HG03045 (cell line): Measurements from ENCODE around the gene XBP1.
"Not testable (repeated sequence)": the region's sequence is repeated elsewhere in the genome, so short reads cannot be mapped to it uniquely, and the experiment has no call there.

Source experiments
- ATAC-seq: cut with Tn5 transposase; IDR thresholded peaks from one replicate; pipeline ENCODE4 v1.9.1; 2021; ENCODE audit warnings: mild to moderate bottlenecking, moderate library complexity; ENCODE audit not compliant: unreplicated experiment

The XBP1 gene

DNA sequence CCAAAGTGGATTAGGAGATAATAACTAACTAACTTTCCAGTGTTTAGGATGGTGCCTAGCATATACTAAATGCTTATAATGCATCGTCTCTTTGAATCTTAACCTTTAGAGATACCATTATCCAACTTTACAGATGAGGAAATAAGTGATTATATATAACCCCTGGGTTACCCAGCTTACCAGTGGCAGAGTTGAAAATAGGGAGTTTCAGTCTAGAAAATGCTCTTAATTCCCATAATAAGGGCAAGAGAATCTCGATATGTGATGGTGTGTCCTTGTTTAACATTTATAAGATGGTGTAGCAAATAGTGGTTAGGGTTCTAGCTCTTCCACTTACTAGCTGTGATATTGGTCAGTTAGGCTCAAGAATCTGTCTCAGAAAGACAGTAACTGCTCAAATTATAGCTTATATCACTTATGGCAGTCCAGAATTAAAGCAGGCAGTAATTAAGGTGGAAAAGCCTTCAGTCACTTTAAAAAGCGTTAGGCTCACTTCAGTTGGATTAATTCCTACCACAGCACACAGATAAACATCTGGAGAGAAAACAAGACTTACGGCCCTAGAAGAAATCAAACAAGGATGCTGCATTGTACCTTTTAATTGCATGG lies 6.3 kb downstream of the XBP1 start:
- ATAC-seq = no peak

DNA sequence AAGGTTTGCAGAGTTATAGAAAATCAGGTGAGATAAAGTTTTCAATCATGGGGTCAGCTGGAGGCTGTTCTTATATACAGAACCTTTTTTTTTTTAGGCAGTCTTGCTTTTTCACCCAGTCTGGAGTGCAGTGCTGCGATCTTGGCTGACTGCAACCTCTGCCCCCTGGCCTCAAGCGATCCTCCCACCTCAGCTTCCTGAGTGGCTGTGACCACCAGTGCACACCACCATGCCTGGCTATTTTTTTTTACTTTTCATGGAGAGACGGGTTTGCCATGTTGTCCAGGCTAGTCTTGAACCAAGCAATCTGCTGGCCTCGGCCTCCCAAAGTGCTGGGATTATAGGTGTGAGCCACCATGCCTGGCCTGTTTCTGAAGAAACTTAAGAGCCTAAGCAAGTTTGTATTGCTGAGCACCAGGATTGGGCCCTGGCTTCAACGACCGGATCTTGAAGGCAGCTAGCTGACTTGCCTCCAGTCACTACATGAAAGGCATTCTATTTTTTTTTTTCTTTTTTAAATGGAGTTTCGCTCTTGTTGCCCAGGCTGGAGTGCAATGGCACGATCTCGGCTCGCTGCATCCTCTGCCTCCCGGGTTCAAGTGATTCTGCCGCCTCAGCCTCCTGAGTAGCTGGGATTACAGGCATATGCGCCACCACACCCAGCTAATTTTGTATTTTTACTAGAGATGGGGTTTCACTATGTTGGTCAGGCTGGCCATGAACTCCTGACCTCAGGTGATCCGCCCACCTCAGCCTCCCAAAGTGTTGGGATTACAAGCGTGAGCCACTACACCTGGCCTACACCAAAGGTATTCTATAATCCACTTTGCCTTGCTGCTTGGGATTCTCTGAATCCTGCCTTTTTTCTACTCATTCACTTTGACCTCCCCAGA lies 7.6 kb downstream of the XBP1 start:
- ATAC-seq = peak; percentile 38

DNA sequence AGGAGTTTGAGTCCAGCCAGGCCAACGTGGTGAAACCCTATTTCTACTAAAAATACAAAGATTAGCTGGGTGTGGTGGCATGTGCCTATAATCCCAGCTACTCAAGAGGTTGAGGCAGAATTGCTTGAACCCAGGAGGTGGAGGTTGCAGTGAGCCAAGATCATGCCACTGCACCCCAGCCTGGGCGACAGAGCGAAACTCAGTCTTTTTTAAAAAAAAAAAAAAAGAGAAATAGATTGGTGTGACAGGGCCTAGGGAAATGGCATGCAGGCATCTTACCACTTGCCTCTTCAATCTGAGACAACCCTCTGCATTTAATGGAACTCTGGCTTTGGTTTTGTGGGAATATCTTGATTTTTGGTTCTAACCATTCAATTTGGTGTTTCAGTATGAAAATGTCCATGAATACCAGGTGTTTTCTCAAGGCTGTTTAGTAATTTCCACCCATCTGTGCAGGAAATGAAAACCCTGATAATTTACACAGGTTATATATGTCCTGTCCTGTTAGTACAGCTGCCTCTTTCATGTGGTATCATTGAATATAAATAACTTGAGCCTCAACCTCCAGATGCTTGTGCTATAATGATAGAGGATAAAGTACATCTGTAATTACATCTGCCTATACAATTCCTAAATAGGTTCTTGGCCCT lies 8.4 kb downstream of the XBP1 start:
- peak; percentile 62 for ATAC-seq

DNA sequence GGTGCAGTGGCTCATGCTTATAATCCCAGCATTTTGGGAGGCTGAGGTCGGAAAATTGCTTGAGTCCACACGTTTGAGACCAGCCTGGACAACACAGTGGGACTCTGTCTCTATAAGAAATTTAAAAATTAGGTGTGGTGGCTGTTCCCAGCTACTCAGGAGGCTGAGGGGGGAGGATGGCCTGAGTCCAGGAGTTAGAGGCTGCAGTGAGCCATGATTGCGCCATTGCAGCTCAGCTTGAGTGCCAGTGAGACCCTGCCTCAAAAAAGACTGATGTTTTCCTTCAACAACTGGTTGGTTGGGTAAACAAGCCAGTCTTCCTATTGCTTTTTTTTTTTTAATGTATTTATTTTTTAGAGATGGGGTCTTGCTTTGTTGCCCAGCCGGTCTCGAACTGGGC lies 9.2 kb downstream of the XBP1 start:
- ATAC-seq = no peak

DNA sequence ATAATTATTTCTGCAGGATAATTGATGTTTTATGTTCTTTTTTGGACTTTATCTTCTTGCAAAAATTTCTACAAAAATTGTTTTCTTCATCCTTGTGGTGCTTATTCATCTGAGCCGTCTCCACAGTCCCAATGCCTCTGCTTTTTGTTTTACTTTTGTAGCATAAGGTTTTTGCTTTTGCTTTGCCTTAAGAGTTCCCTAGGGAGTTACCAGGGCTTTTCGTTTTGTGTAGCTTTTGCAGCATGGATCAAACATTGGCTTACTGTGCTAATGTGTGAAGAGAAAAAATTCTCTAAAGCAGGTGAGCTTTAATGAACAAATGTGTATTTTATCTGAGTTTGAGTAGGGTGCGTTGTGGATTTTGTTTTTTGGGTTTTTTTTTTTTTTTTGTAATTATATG lies 11.8 kb downstream of the XBP1 start:
- no peak for ATAC-seq

- no peak for ATAC-seq
Measured at GRCh38 chr22:28783786-28784671, 16.3 kb downstream of the XBP1 start.

- ATAC-seq = no peak
Measured at GRCh38 chr22:28780296-28780695, 20.1 kb downstream of the XBP1 start.

- ATAC-seq = no peak
Measured at GRCh38 chr22:28779833-28780232, 20.5 kb downstream of the XBP1 start.

DNA sequence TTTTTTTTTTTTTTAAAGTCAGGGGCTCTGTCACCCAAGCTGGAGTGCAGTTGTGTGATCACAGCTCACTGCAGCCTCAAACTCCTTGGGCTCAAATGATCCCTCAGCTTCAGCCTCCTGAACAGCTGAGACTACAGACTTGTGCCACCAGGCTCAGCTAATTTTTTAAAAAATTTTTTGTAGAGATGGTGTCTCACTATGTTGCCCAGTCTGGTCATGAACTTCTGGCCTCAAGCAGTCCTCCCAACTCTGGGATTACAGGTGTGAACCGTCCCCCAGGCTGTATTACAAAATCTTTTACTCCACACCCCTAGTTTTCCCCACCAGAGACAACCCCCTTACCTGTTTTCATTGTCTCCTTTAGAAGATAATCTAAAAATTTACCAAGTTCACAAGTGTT lies 26.0 kb downstream of the XBP1 start:
- no peak for ATAC-seq

GRCh38 chr22:28773461-28773867 lies 26.9 kb downstream of the XBP1 start:
- ATAC-seq = peak; percentile 4

DNA sequence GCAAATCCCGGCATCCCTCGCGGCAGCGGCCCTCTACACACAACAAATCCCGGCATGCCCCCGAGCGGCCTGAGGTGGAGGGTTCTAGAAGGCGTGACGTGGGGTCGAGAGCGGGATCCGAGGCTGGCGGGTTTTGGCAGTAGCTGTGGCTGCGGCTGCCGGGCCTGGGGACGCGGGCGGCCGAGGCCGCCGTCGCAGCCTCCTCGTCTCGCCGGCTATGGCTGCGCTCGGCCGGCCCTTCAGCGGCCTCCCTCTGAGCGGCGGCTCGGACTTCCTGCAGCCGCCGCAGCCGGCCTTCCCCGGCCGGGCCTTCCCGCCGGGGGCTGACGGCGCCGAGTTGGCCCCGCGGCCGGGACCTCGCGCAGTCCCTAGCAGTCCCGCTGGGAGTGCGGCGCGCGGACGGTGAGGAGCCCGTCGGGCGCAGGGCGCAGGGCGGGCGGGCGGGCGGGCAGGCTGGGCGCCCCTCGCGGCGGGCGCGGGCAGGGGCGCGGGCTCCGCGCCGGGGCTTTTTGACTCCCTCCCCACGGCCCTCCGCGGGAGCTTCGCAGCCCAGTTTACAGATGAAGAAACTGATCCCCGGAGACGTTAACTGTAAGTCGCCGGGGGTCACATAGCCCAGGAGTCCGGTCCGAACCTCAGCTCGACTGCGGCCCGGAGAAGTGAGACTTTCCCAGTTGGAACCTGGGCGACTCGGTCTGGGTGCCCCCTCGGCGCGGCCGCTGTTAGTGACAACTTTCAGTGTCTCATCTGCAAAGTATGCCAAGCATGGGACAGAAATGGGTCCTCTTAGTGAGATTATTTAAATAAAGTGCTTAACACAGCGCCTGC lies 27.5 kb downstream of the XBP1 start, which contains the start of gene CCDC117:
TSS of gene CCDC117 (plus strand) at position 63 of the 828 bp plus-strand sequence. CDS start at position 218, 155 bp downstream.
- peak; percentile 84 for ATAC-seq

- no peak for ATAC-seq
Measured at GRCh38 chr22:28771195-28771791, 29.1 kb downstream of the XBP1 start.

GRCh38 chr22:28769394-28770085 lies 30.8 kb downstream of the XBP1 start:
- no peak for ATAC-seq

- ATAC-seq = no peak
Measured at GRCh38 chr22:28768701-28769393, 31.5 kb downstream of the XBP1 start.

GRCh38 chr22:28766628-28767027 lies 33.7 kb downstream of the XBP1 start:
- no peak for ATAC-seq

- ATAC-seq = not testable (repeated sequence)
Measured at GRCh38 chr22:28762000-28762399, 38.4 kb downstream of the XBP1 start.

GRCh38 chr22:28761449-28761755 lies 39.0 kb downstream of the XBP1 start:
- ATAC-seq = no peak

- no peak for ATAC-seq
Measured at GRCh38 chr22:28759861-28760560, 40.4 kb downstream of the XBP1 start.
